ENCODE results near the gene CAMK1. TPM values are rescaled to one million over a fixed set of nuclear protein-coding genes. Genes with fewer than 3 reads are reported as not detected.

The CAMK1 gene
- total and polyA plus RNA-seq, 7 donors, result 3.9 to 7.2 (median 5.5) TPM

DNA sequence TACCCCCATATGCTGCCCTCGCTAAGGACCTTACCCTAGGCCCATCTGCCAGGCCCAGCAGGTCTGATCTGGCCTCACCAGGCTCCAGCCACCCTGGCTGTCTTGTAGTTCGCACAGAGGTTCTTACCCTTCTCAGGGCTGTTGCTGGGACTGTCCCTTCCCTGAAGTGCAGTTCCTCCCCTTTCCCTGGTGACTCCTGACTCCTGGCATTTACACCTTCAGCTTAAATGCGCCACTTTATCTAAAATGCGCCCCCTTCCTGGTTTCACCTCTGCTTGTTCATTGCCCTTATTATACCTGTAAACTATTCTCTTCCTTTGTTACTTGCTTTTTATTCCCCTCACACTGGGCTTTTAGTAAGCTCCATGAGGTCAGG, 39.5 kb upstream of the CAMK1 start:
- Histone ChIP-seq H3K9me3 (no peaks in the 10 kb centered on the region), H3K36me3 (ENCODE audit: insufficient read depth in 1 of 2, low read depth in 1 of 2) (peaks cover 4 to 36% of the 10 kb centered on the region in 2 donors), H3K27ac (peak overlapping the region; percentile 92), H3K4me3 (peak overlapping the region; percentile 87), H3K27me3 (ENCODE audit: insufficient read depth in 3 of 3, low read length in 2 of 3) (no peaks in the 10 kb centered on the region), H3K4me1 (peaks cover 19% of the 10 kb centered on the region)
- TF ChIP-seq, protein P1, sequence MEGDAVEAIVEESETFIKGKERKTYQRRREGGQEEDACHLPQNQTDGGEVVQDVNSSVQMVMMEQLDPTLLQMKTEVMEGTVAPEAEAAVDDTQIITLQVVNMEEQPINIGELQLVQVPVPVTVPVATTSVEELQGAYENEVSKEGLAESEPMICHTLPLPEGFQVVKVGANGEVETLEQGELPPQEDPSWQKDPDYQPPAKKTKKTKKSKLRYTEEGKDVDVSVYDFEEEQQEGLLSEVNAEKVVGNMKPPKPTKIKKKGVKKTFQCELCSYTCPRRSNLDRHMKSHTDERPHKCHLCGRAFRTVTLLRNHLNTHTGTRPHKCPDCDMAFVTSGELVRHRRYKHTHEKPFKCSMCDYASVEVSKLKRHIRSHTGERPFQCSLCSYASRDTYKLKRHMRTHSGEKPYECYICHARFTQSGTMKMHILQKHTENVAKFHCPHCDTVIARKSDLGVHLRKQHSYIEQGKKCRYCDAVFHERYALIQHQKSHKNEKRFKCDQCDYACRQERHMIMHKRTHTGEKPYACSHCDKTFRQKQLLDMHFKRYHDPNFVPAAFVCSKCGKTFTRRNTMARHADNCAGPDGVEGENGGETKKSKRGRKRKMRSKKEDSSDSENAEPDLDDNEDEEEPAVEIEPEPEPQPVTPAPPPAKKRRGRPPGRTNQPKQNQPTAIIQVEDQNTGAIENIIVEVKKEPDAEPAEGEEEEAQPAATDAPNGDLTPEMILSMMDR (IDR thresholded peaks at IDR 0.05), result no peak
- ATAC-seq (peak in 2 of 4 donors; percentile 13 to 26), DNase-seq (no peak)
- WGBS, 3 donors, result 89 to 93% (median 89%) methylated on average over 4 of the region's 4 CpGs
- intact Hi-C loops (cut with DNase I), result loop anchor here in 1 of 2 donors (2.0 kb wide), 1 partner anchor 36 kb away; the partner anchor contains the start of gene RPUSD3

DNA sequence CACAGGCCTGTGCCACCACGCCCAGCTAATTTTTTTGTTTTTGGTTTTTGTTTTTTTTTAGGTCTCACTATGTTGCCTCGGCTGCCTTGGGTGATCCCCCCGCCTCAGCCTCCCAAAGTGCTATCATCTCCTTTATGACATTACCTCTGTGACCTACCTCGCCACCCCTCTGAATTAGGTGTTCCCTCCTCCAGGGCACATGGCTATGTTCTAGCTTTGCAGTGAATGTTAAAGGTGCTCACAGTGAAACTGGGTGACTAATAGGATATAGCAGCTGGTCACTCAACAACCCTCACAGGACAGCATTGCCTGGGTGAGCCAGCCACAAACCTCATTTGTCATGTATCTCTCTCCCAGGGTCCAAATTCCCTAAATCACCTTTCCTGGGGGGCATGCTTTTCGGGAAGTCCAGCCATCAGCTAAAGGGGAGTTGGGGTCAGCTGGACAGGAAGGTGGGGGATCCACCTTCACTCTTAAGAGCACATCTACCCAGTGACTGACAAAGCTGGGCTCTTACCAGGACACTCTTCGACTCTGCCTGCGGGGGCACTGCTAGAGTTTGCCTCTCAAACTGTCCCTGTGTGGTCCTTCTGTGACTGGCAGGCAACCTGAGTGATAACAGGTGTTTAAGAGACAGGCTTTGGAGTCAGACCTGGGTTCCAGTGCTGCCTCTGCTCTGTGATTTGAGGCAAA, 38.7 kb upstream of the CAMK1 start:
- ATAC-seq (peak; percentile 53 to 59 (median 58)), DNase-seq (no peak)
- no peak overlapping the region for H3K4me3 ChIP-seq
- H3K27ac ChIP-seq, result peak overlapping the region; percentile 92
- intact Hi-C loops (cut with DNase I), result loop anchor here in 1 of 2 donors (2.0 kb wide), 1 partner anchor 36 kb away; the partner anchor contains the start of gene RPUSD3
- 66 to 71% (median 70%) methylated on average over 7 of the region's 7 CpGs for WGBS, 3 donors
- peaks cover 11 to 44% of the 10 kb centered on the region in 2 donors for H3K36me3 ChIP-seq (ENCODE audit: insufficient read depth in 1 of 2, low read depth in 1 of 2)
- TF ChIP-seq, protein P1 (IDR thresholded peaks at IDR 0.05), result peak; percentile 6
- H3K9me3 ChIP-seq, result no peaks in the 10 kb centered on the region
- H3K27me3 ChIP-seq (ENCODE audit: insufficient read depth in 3 of 3, low read length in 2 of 3), result no peaks in the 10 kb centered on the region
- H3K4me1 ChIP-seq, result peaks cover 26% of the 10 kb centered on the region

DNA sequence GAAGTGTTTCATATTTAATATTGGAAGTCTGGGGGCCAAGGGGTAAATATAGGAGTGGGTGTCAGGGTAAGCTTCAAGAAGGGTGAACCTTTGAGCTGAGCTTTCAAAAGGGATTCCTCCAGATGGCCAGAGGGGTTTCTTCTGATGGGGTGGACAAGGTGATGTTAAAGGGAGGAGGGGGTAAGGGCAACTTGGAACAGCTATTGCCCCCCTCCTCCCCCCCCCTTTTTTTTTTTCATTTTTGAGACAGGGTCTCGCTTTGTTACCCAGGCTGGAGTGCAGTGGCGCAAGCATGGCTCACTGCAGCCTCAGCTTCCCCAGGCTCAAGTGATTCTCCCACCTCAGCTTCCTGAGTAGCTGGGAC, 38.2 kb upstream of the CAMK1 start:
- intact Hi-C loops (cut with DNase I), result loop anchor here in 1 of 2 donors (2.0 kb wide), 1 partner anchor 37 kb away; the partner anchor contains the start of gene RPUSD3
- 95 to 100% (median 95%) methylated on average over 2 of the region's 2 CpGs for WGBS, 3 donors
- peak overlapping the region; percentile 92 for H3K27ac ChIP-seq

DNA sequence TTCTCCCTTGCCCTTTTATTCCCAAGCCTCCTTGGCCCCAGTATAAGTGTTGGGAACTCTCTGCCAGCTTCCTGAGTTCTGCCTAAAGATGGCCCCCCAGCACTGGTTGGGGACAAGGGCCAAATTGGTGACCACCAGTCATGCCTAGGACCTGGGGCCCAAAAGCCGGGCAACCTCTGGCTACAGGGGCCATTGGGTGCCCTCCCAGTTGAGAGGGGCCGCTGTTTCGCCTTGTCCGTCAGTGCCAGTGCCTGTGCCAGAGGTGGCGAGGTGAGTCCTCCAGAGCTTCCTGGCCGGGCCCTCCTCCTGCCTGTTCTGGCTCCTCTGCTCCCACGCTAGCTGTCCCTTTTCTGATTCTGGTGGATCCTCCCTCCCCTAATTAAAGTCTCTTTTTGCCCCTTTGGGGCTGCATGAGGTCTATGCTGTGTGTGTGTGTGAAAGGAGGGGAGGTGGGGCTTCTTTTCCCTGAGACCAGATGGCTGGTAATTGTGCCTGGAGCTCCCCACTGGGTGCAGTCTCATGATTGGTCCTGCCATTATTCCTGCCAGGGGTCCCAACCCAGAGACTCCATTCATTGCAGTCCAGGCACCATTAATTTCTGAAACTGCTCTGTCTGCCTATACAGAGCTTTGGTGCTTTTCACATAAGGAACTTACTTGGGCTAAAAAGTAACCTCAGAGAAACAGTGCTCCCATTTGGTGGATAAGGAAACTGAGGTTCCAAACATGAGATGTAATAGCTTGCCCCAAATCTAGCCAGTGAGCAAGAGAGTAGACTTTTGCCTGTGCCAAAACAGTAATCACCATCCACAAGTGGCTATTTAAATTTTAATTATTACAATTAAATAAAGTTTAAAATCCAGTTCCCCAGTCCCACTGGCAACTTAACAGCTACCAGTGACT, 37.2 kb upstream of the CAMK1 start:
- Histone ChIP-seq H3K27ac (no peak overlapping the region), H3K4me3 (no peak overlapping the region), H3K36me3 (ENCODE audit: insufficient read depth in 1 of 2, low read depth in 1 of 2) (peaks cover 13 to 56% of the 10 kb centered on the region in 2 donors), H3K9me3 (no peaks in the 10 kb centered on the region), H3K27me3 (ENCODE audit: insufficient read depth in 3 of 3, low read length in 2 of 3) (no peaks in the 10 kb centered on the region), H3K4me1 (peaks cover 29% of the 10 kb centered on the region)
- DNase-seq, result no peak
- TF ChIP-seq, protein P1 (IDR thresholded peaks at IDR 0.05), result no peak
- no peak for ATAC-seq
- intact Hi-C loops (cut with DNase I), result no loop called here
- 84 to 96% (median 92%) methylated on average over 7 of the region's 7 CpGs for WGBS, 3 donors

More for the DNA sequence above, 38.2 kb upstream of the CAMK1 start:
- Histone ChIP-seq H3K36me3 (ENCODE audit: insufficient read depth in 1 of 2, low read depth in 1 of 2) (peaks cover 13 to 48% of the 10 kb centered on the region in 2 donors), H3K27me3 (ENCODE audit: insufficient read depth in 3 of 3, low read length in 2 of 3) (no peaks in the 10 kb centered on the region), H3K4me1 (peaks cover 29% of the 10 kb centered on the region), H3K4me3 (no peak overlapping the region), H3K9me3 (no peaks in the 10 kb centered on the region)
- TF ChIP-seq, protein P1 (IDR thresholded peaks at IDR 0.05), result no peak
- ATAC-seq (no peak), DNase-seq (no peak)

All from psoas muscle (tissue), 8 donors.